GM12875 (cell line): ENCODE data around the gene CD33.

ENCODE experiments used
- H3K4me3 ChIP-seq: one replicate; pipeline ENCODE4 v1.5.1; 2011; ENCODE audit warnings: low read depth, low read length, control low read depth
- TF ChIP-seq, protein P1 (sequence below): IDR thresholded peaks from 2 replicates; pipeline ENCODE4 v1.5.1; 2011; ENCODE audit warnings: low read depth, mild to moderate bottlenecking, control low read depth, inconsistent platforms, low read length, moderate library complexity, borderline replicate concordance; ENCODE audit not compliant: insufficient read depth

CD33 gene

DNA sequence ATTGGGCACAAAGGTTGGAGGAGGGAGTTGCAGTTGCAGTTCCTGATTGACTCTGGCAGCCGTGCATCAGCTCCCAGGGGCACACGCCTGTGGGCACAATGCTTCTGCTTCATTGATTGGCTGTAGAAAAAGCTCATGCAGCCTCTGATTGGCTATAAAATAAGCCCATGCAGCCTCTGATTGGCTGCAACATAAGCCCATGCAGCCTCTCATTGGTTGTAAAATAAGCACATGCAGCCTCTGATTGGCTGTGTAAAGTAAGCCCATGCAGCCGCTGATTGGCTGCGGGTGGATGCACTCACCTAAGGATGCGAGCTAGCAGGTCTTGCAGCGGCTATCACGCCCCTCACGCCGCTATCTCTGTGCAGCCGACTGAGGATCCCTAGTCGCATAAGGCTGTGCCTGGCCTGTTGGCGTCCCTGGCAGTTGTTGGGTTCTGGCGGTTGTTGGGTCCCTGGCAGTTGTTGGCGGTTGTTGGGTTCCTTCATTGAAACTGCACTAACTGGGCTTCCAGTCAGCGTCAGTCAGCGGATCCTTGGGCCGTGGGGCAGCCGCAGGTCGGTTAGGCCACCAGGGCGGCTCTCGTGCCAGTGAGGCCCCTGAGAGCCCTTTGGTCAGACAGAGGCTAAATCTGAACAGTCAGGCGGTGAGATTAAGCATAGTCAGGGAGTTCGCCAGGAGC, 26.0 kb downstream of the CD33 start, which contains the start of gene SIGLECL1:
Gene SIGLECL1 (plus strand): TSS at position 295 of the 682 bp plus-strand sequence. CDS start 12,993 bp downstream, outside the sequence.
- TF ChIP-seq, protein P1, sequence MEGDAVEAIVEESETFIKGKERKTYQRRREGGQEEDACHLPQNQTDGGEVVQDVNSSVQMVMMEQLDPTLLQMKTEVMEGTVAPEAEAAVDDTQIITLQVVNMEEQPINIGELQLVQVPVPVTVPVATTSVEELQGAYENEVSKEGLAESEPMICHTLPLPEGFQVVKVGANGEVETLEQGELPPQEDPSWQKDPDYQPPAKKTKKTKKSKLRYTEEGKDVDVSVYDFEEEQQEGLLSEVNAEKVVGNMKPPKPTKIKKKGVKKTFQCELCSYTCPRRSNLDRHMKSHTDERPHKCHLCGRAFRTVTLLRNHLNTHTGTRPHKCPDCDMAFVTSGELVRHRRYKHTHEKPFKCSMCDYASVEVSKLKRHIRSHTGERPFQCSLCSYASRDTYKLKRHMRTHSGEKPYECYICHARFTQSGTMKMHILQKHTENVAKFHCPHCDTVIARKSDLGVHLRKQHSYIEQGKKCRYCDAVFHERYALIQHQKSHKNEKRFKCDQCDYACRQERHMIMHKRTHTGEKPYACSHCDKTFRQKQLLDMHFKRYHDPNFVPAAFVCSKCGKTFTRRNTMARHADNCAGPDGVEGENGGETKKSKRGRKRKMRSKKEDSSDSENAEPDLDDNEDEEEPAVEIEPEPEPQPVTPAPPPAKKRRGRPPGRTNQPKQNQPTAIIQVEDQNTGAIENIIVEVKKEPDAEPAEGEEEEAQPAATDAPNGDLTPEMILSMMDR = no peak

DNA sequence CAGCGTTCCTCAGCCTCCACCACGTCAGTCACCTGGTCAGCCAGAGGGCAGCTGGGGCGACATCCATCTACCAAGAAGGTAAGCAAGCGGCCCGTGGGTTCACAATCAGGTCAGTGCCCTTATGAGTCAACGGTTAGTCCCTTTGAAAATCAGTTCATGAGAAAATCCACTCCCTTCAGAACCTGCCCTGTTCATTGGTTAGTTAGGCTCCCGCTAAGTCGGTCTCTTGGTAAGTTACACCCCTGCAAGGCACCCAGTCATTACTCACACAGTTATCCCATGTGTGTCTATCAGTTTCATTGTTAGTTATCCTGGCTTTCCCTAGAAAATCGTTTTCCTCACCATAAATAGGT, 26.6 kb downstream of the CD33 start:
- TF ChIP-seq, protein P1 = no peak
- no peak overlapping the region for H3K4me3 ChIP-seq

More for the DNA sequence above, 26.0 kb downstream of the CD33 start, which contains the start of gene SIGLECL1:
- H3K4me3 ChIP-seq = no peak within 1 kb of the TSS

DNA sequence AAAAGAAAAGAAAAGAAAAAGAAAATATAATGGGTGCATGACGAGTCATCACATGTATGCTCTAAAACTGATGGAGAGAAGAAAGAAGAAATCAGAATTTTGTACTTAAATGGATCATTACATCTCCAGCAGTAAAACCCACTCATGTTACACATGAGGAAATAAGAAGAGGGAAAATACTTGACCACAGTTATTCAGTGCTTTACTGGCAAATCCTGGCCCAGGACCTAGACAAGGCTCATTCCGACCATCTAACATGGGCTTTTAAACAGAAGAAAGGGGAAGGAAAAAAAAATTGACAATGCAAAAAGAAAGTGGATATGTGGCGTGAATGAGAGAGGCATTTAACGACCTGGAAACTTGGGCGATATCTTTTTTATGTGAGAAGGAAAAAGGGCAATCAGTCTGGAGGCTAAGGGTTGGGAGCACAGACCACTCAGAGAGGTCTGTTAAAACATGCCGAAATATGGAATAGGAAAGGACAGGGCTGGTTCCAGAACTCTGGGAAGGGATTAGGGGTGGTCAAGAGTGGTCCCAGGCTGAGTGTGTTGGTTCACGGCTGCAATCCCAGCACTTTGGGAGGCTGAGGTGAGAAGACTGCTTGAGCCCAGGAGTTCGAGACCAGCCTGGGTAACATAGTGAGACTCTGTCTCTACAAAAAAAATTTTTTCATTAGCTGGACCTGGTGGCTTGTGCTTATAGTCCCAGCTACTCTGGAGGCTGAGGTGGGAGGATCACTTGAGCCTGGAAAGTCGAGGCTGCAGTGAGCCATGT, 27.6 kb downstream of the CD33 start:
- TF ChIP-seq, protein P1 = no peak
- no peak overlapping the region for H3K4me3 ChIP-seq

DNA sequence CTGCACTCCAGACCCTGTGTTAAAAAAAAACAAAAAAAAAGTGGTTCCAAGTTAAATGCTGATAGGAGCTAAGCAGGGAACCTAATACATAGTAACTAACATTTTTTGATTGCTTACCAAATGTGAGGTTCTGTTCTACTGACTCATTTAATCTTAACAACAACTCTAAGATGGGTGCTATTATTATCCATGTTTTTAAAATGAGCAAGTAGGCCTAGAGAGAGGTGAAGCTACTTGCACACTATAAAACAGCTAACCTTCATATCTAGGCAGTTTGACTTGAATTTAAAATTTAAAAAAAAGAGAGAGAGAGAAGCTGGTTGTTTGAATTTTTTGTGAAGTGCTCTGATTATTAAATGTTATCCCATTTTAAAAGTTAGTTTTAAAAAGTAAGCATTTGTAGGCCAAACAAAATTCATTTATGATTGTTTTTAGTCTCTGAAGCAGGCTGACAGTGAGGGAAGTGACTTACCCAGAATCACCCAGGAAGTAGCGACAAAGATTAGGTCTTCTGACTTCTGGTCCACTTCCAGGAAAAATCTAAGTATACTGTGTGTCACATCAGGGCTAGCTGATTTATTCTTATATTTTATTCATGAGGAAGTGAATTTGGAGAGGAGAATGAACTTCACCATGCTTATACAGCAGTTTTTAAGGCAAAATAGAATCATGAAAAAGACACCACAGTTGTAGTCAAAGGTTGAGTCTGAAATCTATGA, 28.4 kb downstream of the CD33 start:
- TF ChIP-seq, protein P1 = no peak
- H3K4me3 ChIP-seq = no peak overlapping the region

DNA sequence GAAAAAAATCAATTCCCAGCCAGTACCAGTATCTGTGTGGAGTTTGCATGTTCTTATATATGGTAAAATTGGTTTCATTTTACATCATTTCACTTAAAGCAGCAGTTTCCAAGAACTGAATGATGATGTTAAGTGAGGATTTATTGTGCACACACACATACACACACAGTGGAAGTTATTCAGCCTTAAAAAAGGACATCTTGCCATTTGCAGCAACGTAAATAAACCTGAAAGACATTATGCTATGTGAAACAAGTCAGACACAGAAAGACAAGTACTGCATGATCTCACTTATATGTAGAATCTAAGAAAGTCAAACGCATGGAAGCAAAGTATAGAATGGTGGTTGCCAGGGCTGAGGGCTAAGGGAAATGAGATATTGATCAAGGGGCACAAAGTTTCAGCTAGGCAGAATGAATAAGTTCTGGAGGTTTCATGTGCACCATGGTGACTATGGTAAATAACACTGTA, 31.3 kb downstream of the CD33 start:
- no peak overlapping the region for H3K4me3 ChIP-seq
- TF ChIP-seq, protein P1 = no peak

DNA sequence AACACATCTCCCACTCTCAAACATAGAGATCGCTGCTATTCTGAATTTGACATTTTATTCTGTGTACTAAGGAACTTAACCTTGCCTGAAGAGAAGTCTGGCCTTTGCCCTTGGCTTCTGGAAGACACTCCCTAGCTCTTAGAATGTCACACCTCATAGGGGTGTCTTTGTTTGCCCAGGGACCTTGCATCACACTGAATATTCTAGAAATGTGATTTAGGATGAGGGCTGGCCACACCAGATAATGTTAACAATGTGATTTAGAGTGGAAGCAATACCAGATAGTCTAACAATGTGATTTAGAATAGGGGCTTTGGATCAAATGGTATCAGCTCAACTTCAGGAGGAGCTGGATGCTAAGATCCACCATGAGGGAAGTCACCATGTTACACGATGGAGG, 32.6 kb downstream of the CD33 start:
- no peak overlapping the region for H3K4me3 ChIP-seq
- TF ChIP-seq, protein P1 = no peak
